NCI-H1417 (cell line): ENCODE measurements around the gene MYO1C.
"Not testable (repeated sequence)": the region's sequence is repeated elsewhere in the genome, so short reads cannot be mapped to it uniquely, and the experiment has no call there.

Source experiments
- DNase-seq, 3 experiments: peaks; one replicate each; lab custom pipeline; 2025; lab: John Stamatoyannopoulos, UW

MYO1C gene

GRCh38 chr17:1509290-1509881, 16.9 kb upstream of the MYO1C start:
- DNase-seq, result no peak

- not testable (repeated sequence) for DNase-seq
These were observed 16.2 kb upstream of the MYO1C start for GRCh38 chr17:1508709-1509108.

- DNase-seq, result no peak
These were observed 14.3 kb upstream of the MYO1C start for GRCh38 chr17:1506649-1507267.

- DNase-seq, result no peak
These were observed 13.1 kb upstream of the MYO1C start for GRCh38 chr17:1505586-1505985.

GRCh38 chr17:1504866-1505265, 12.4 kb upstream of the MYO1C start:
- DNase-seq, result no peak

GRCh38 chr17:1503699-1504098, 11.2 kb upstream of the MYO1C start:
- no peak for DNase-seq

GRCh38 chr17:1498869-1499268, 6.4 kb upstream of the MYO1C start:
- no peak for DNase-seq

- DNase-seq, result no peak
These were observed 5.7 kb upstream of the MYO1C start for GRCh38 chr17:1498233-1498632.

- DNase-seq, result no peak
These were observed 5.3 kb upstream of the MYO1C start for GRCh38 chr17:1497831-1498230.

GRCh38 chr17:1496869-1497268, 4.4 kb upstream of the MYO1C start:
- no peak for DNase-seq

- DNase-seq, result no peak
These were observed 2.9 kb upstream of the MYO1C start for GRCh38 chr17:1495265-1495989.

GRCh38 chr17:1494736-1495253, 2.3 kb upstream of the MYO1C start:
- DNase-seq, result no peak

GRCh38 chr17:1494203-1494602, 1.7 kb upstream of the MYO1C start:
- no peak for DNase-seq

- DNase-seq, result no peak
These were observed 950 bp upstream of the MYO1C start for GRCh38 chr17:1493291-1493980.

GRCh38 chr17:1491443-1492248, 840 bp downstream of the MYO1C start:
- DNase-seq, result peak in 2 of 3 experiments; percentile 13 to 18

- peak; percentile 25 to 29 (median 25) for DNase-seq
These were observed 1.6 kb downstream of the MYO1C start for GRCh38 chr17:1490643-1491442.

GRCh38 chr17:1488826-1489270, 3.6 kb downstream of the MYO1C start:
- no peak for DNase-seq

- peak; percentile 34 to 75 (median 65) for DNase-seq
These were observed 4.3 kb downstream of the MYO1C start for GRCh38 chr17:1487939-1488825.

GRCh38 chr17:1486802-1487695, 5.4 kb downstream of the MYO1C start:
- peak; percentile 14 to 45 (median 39) for DNase-seq
